Uterine smooth muscle cell (primary cell): ENCODE data around the gene TREM2. TPM values are rescaled to one million over a fixed set of nuclear protein-coding genes. Genes with fewer than 3 reads are reported as not detected.

Experiments
- total RNA-seq: library from RNA; depleted of rRNA; stranded (reverse); fragments of >200 nt; gene quantifications from 2 replicates; pipeline ENCODE4 v1.2.3, GENCODE V29; 2014

The TREM2 gene
- not detected in 2 replicates for total RNA-seq

GRCh38 chr6:41162687-41163418, at the start of gene TREM2:
TREM2 (minus strand) TSS chr6:41163116; CDS start chr6:41163082, 34 bp downstream.

GRCh38 chr6:41200901-41201763, 38.2 kb upstream of the TREM2 start, which contains the start of gene TREML2:
TREML2 (minus strand) TSS chr6:41201149; CDS start chr6:41201008, 141 bp downstream.

GRCh38 chr6:41153992-41154625, 8.8 kb downstream of the TREM2 start, which contains the start of gene TREML1:
TREML1 (minus strand) TSS chr6:41154347; CDS start chr6:41154288, 59 bp downstream.

Other genes starting within 250 kb of the TREM2 start
- 0.12 and 0.22 TPM in 2 replicates for gene UNC5CL, start 123.9 kb downstream of the TREM2 start, total RNA-seq
- gene TSPO2, start 120.6 kb downstream of the TREM2 start, total RNA-seq = not detected in 2 replicates
- gene APOBEC2, start 109.9 kb downstream of the TREM2 start, total RNA-seq = not detected in 2 replicates
- gene OARD1, start 90.8 kb downstream of the TREM2 start, total RNA-seq = 9.6 and 14.1 TPM in 2 replicates
- gene NFYA, start 90.1 kb downstream of the TREM2 start, total RNA-seq = 16.7 and 20.6 TPM in 2 replicates
- not detected in 2 replicates for gene TREML1, start 8.8 kb downstream of the TREM2 start, total RNA-seq
- not detected in 2 replicates for gene TREML2, start 38.0 kb upstream of the TREM2 start, total RNA-seq
- not detected in 2 replicates for gene TREML4, start 65.2 kb upstream of the TREM2 start, total RNA-seq
- gene TREM1, start 123.6 kb upstream of the TREM2 start, total RNA-seq = 0.66 and 1.00 TPM in 2 replicates
- not detected in 2 replicates for gene NCR2, start 172.5 kb upstream of the TREM2 start, total RNA-seq